Tibial nerve (tissue), 4 donors: Measurements from ENCODE around the gene AHNAK.

Experiments
- CTCF ChIP-seq, 5 experiments: fragments of 200-600 bp in 3 of 5; fragments of 450-650 bp in 2 of 5; sonication (generic) in 3 of 5; IDR thresholded peaks; one replicate each; pipeline ENCODE4 v1.5.1; 2016 to 2019; ENCODE audit warnings: antibody characterized with exemption in 5 of 5, mild to moderate bottlenecking in 3 of 5, moderate library complexity in 2 of 5
- EP300 ChIP-seq, 2 donors: sonication (generic); formaldehyde crosslinking; IDR thresholded peaks; one replicate each; pipeline ENCODE4 v1.6.1; 2017; ENCODE audit warnings: antibody characterized with exemption in 2 of 2, mild to moderate bottlenecking in 1 of 2
- POLR2A ChIP-seq, 2 donors: fragments of 450-650 bp; IDR thresholded peaks; one replicate each; pipeline ENCODE4 v1.6.1; 2017; ENCODE audit warnings: antibody characterized with exemption in 2 of 2, mild to moderate bottlenecking in 2 of 2, moderate library complexity in 2 of 2

- TF ChIP-seq CTCF (IDR thresholded peaks at IDR 0.05): no peak
- no peak for TF ChIP-seq POLR2A (IDR thresholded peaks at IDR 0.05)
- no peak for TF ChIP-seq EP300 (IDR thresholded peaks at IDR 0.05)
Observed at GRCh38 chr11:62484352-62484751, 62.3 kb downstream of the AHNAK start.
